Measurements from ENCODE around the gene TJP3. TPM values are rescaled to one million over a fixed set of nuclear protein-coding genes. Genes with fewer than 3 reads are reported as not detected.

TJP3 gene
- total and polyA plus RNA-seq, 2 experiments from 2014 or later = 18.2 to 23.9 TPM

DNA sequence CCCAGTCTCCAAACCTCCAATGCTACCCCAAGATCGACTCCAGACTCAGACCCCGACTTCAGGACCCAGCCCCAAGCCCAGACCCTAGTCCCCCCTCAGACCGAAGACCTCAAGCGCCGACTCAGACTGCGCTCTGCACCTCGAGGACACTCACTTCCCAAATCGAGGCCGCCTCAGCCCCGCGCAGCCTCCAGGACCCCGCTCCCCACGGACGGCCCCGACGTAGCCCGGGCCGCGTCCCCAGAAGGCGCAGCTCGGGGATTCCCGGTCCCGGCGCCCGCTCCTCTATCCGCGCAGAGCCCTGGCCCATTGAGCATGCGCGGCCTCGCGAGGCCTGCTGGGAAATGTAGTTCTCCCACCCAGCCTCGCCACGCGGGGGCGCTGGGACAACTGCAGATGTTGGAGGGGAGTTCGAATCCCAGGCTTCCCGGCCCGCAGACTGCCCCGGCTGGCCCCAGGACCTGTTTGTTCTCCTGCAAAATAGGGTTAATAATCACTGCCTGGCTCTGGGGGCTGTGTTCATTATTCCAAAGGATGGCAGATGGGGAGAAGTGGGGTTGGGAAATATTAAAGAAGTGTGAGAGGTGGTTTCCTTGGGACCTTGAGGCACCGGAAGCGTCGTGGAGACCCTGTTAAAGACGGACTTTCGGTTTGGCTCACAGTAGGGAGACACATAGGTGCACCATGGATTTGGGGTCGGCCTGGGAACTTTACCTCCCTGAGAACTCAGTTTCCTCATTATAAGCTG is 53.4 kb downstream of the TJP3 start, which contains the start of gene APBA3:
TSS of gene APBA3 (minus strand) at position 311 of the 748 bp plus-strand sequence. CDS start 1,428 bp downstream, outside the sequence.
- peaks cover 4% of the 10 kb centered on the region; the same call in 2 of the 3 replicates for H3K36me3 Mint-ChIP-seq (ENCODE audit: low read depth)
- H3K27ac Mint-ChIP-seq = peak within 1 kb of the TSS; percentile 97
- ATAC-seq = peak; percentile 79

More for the DNA sequence above, 53.4 kb downstream of the TJP3 start, which contains the start of gene APBA3:
- Mint-ChIP-seq H3K4me3 (peak within 1 kb of the TSS; percentile 96), H3K27me3 (ENCODE audit: insufficient read depth, low read depth, poor library complexity) (peaks cover 11% of the 10 kb centered on the region), H3K4me1 (peaks cover 4% of the 10 kb centered on the region), H3K9me3 (peaks cover 2% of the 10 kb centered on the region; the same call in 1 of the 3 replicates)
- DNase-seq (ENCODE audit: low spot score) = peak; percentile 94
- Histone ChIP-seq H2AFZ (peak within 1 kb of the TSS; percentile 96), H3K4me3 (peak within 1 kb of the TSS; percentile 99), H3K9me2 (ENCODE audit: insufficient read depth) (no peaks in the 10 kb centered on the region; the same call in 1 of the 2 replicates), H3K27ac (ENCODE audit: low read depth) (peak within 1 kb of the TSS; percentile 73), H3K4me2 (peak within 1 kb of the TSS; percentile 93), H3K27me3 (ENCODE audit: insufficient read depth) (no peaks in the 10 kb centered on the region), H3K79me2 (replicated peaks; ENCODE audit: insufficient read depth) (peaks cover 22% of the 10 kb centered on the region), H4K20me1 (replicated peaks; ENCODE audit: insufficient read depth) (no peaks in the 10 kb centered on the region), H3K36me3 (ENCODE audit: insufficient read depth) (no peaks in the 10 kb centered on the region), H3K4me1 (ENCODE audit: insufficient read depth) (peaks cover 3% of the 10 kb centered on the region), H3F3A (replicated peaks; ENCODE audit: low read depth) (no peaks in the 10 kb centered on the region)
- TF ChIP-seq EZH2phosphoT487 (IDR thresholded peaks at IDR 0.05; ENCODE audit: unreplicated experiment) (no peak), ETS1 (IDR thresholded peaks at IDR 0.05) (peak; percentile 90), ZNF114 (CRISPR knock-in tag; IDR thresholded peaks at IDR 0.05) (peak; percentile 40; the same call in 1 of the 2 replicates), JUNB (IDR thresholded peaks at IDR 0.05; ENCODE audit: unreplicated experiment) (no peak), EZH2 (IDR thresholded peaks at IDR 0.05; ENCODE audit: low read depth, unreplicated experiment) (no peak), ZNF331 (CRISPR knock-in tag; IDR thresholded peaks at IDR 0.05; ENCODE audit: low read depth) (no peak), ZNF462 (CRISPR knock-in tag; IDR thresholded peaks at IDR 0.05) (no peak), CREB1 (CRISPR knock-in tag; IDR thresholded peaks at IDR 0.05; ENCODE audit: low read depth) (peak; percentile 50; the same call in 1 of the 2 replicates), POLR2AphosphoS5 (IDR thresholded peaks at IDR 0.05; ENCODE audit: low read depth) (peak; percentile 95), STAT1 (IDR thresholded peaks at IDR 0.05; ENCODE audit: unreplicated experiment) (no peak), NANOG (IDR thresholded peaks at IDR 0.05; ENCODE audit: borderline replicate concordance) (no peak)
- TF ChIP-seq, protein P1, sequence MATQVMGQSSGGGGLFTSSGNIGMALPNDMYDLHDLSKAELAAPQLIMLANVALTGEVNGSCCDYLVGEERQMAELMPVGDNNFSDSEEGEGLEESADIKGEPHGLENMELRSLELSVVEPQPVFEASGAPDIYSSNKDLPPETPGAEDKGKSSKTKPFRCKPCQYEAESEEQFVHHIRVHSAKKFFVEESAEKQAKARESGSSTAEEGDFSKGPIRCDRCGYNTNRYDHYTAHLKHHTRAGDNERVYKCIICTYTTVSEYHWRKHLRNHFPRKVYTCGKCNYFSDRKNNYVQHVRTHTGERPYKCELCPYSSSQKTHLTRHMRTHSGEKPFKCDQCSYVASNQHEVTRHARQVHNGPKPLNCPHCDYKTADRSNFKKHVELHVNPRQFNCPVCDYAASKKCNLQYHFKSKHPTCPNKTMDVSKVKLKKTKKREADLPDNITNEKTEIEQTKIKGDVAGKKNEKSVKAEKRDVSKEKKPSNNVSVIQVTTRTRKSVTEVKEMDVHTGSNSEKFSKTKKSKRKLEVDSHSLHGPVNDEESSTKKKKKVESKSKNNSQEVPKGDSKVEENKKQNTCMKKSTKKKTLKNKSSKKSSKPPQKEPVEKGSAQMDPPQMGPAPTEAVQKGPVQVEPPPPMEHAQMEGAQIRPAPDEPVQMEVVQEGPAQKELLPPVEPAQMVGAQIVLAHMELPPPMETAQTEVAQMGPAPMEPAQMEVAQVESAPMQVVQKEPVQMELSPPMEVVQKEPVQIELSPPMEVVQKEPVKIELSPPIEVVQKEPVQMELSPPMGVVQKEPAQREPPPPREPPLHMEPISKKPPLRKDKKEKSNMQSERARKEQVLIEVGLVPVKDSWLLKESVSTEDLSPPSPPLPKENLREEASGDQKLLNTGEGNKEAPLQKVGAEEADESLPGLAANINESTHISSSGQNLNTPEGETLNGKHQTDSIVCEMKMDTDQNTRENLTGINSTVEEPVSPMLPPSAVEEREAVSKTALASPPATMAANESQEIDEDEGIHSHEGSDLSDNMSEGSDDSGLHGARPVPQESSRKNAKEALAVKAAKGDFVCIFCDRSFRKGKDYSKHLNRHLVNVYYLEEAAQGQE (IDR thresholded peaks at IDR 0.05; ENCODE audit: unreplicated experiment) = no peak
- TF ChIP-seq, protein P2, sequence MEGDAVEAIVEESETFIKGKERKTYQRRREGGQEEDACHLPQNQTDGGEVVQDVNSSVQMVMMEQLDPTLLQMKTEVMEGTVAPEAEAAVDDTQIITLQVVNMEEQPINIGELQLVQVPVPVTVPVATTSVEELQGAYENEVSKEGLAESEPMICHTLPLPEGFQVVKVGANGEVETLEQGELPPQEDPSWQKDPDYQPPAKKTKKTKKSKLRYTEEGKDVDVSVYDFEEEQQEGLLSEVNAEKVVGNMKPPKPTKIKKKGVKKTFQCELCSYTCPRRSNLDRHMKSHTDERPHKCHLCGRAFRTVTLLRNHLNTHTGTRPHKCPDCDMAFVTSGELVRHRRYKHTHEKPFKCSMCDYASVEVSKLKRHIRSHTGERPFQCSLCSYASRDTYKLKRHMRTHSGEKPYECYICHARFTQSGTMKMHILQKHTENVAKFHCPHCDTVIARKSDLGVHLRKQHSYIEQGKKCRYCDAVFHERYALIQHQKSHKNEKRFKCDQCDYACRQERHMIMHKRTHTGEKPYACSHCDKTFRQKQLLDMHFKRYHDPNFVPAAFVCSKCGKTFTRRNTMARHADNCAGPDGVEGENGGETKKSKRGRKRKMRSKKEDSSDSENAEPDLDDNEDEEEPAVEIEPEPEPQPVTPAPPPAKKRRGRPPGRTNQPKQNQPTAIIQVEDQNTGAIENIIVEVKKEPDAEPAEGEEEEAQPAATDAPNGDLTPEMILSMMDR (conservative IDR thresholded peaks at IDR 0.05; ENCODE audit: low read depth in 2 of 2) = peak; percentile 58 to 79

All from GM23338 (cell line).